Spleen (tissue), 11 donors: ENCODE measurements around the gene TMEM92. TPM values are rescaled to one million over a fixed set of nuclear protein-coding genes. Genes with fewer than 3 reads are reported as not detected.

ENCODE experiments used
- DNase-seq: peaks from one replicate; pipeline ENCODE4 v3.0.0-alpha.2; 2020
- H3K27ac ChIP-seq, 8 donors: fragments of 200-600 bp; sonication (generic) in 7 of 8; 1 replicate in 4 of 8; 2 replicates in 4 of 8; pipeline versions ENCODE4 v1.5.0 to v1.8.0; 2016 to 2021; ENCODE audit warnings: inconsistent platforms in 4 of 8, mild to moderate bottlenecking in 4 of 8, moderate library complexity in 1 of 8
- H3K27me3 ChIP-seq, 7 donors: fragments of 200-600 bp; sonication (generic) in 6 of 7; replicated peaks in 1 of 7; 1 replicate in 4 of 7; 2 replicates in 3 of 7; pipeline versions ENCODE4 v1.5.0 to v1.8.0; 2016 to 2021; ENCODE audit warnings: inconsistent platforms in 3 of 7, mild to moderate bottlenecking in 1 of 7
- H3K36me3 ChIP-seq, 6 donors: fragments of 200-600 bp; sonication (generic) in 5 of 6; 1 replicate in 4 of 6; 2 replicates in 2 of 6; pipeline versions ENCODE4 v1.5.0 to v1.8.0; 2016 to 2021; ENCODE audit warnings: inconsistent platforms in 2 of 6
- H3K4me1 ChIP-seq, 6 donors: fragments of 200-600 bp; sonication (generic) in 5 of 6; 1 replicate in 3 of 6; 2 replicates in 3 of 6; pipeline versions ENCODE4 v1.5.0 to v1.8.0; 2016 to 2021; ENCODE audit warnings: inconsistent platforms in 3 of 6
- H3K4me3 ChIP-seq, 8 donors: fragments of 200-600 bp; sonication (generic) in 7 of 8; 1 replicate in 4 of 8; 2 replicates in 4 of 8; pipeline versions ENCODE4 v1.5.0 to v1.8.0; 2016 to 2021; ENCODE audit warnings: inconsistent platforms in 4 of 8, mild to moderate bottlenecking in 4 of 8, moderate library complexity in 2 of 8
- H3K9me3 ChIP-seq, 8 donors: fragments of 200-600 bp; sonication (generic) in 7 of 8; 1 replicate in 4 of 8; 2 replicates in 4 of 8; pipeline versions ENCODE4 v1.5.0 to v1.8.0; 2016 to 2021; ENCODE audit warnings: inconsistent platforms in 4 of 8
- POLR2A ChIP-seq, 3 donors: fragments of 450-650 bp; IDR thresholded peaks; one replicate each; pipeline ENCODE4 v1.5.1; 2017; ENCODE audit warnings: antibody characterized with exemption in 3 of 3, mild to moderate bottlenecking in 1 of 3
- POLR2AphosphoS5 ChIP-seq, 3 donors: sonication (generic); formaldehyde crosslinking; IDR thresholded peaks; one replicate each; pipeline ENCODE4 v1.5.1; 2017; ENCODE audit warnings: antibody characterized with exemption in 3 of 3
- WGBS, 5 donors: extraction: QIAGEN DNeasy Blood & Tissue Kit in 3 of 5; methylation state at CpG; one replicate each; pipeline versions ENCODE4 v1.1.5 to v1.1.7; 2013 to 2018; 5-methylcytosine and 5-hydroxymethylcytosine counted together
- intact Hi-C: fragments of 100-400 bp; cut with DNase I; formaldehyde crosslinking; loops from one replicate; pipeline ENCODE4 v1.15.0; 2023; ENCODE audit warnings: low total_unique reads
- polyA plus RNA-seq, 3 donors: library from polyadenylated mRNA; stranded (reverse); fragments of 200-250 nt; gene quantifications; one replicate each; pipeline ENCODE4 v1.2.1, GENCODE V29; 2013
- total RNA-seq, 7 donors: library from RNA; depleted of rRNA in 3 of 7; stranded (reverse); fragments of >200 nt in 3 of 7; fragmentation: NEBNext Ultra II Directional in 4 of 7; extraction: Animal tissue kit (Norgen Biotek cat#: 25700) in 4 of 7; gene quantifications; one replicate each; pipeline versions ENCODE4 v1.1.0 to v1.2.1, GENCODE V29; 2016 to 2021
- TF ChIP-seq, protein P1 (sequence below), 11 experiments: fragments of 200-600 bp in 7 of 11; fragments of 450-650 bp in 4 of 11; sonication (generic) in 4 of 11; IDR thresholded peaks in 8 of 11; conservative IDR thresholded peaks in 3 of 11; 1 replicate in 7 of 11; 2 replicates in 4 of 11; pipeline versions ENCODE4 v1.4.0 to v1.8.0; 2016 to 2021; ENCODE audit warnings: antibody characterized with exemption in 11 of 11, inconsistent platforms in 4 of 11, mild to moderate bottlenecking in 1 of 11
- donor health status: healthy with polysubstance abuse.
- donor health status: DM: no; HTN: no; CAD: no; lungs with moderate emphysema.
- donor health status: DM: no; HTN: no; CAD: no.
- donor health status: Bipolar disorder and iron deficiency.
- donor health status: healthy.
- donor health status: DM: no; HTN: no; CAD: no.
- donor health status: DM: yes; HTN: yes; CAD: no.

The TMEM92 gene
- total and polyA plus RNA-seq, 10 donors: 0.06 to 0.49 (median 0.44) TPM; not detected in 7

- Histone ChIP-seq H3K27me3 (peaks cover 0 to 33% (median 0%) of the 10 kb centered on the region in 7 donors), H3K4me3 (peak overlapping the region in 1 of 8 donors; percentile 7), H3K4me1 (peaks cover 0 to 56% (median 3%) of the 10 kb centered on the region in 6 donors), H3K9me3 (no peaks in the 10 kb centered on the region), H3K36me3 (no peaks in the 10 kb centered on the region), H3K27ac (peak overlapping the region in 4 of 8 donors; percentile 72 to 91 (median 88))
- intact Hi-C loops: no loop called here
- 87 to 94% (median 88%) methylated on average over 3 of the region's 3 CpGs for WGBS, 5 donors
- TF ChIP-seq POLR2A (IDR thresholded peaks at IDR 0.05) (no peak), POLR2AphosphoS5 (IDR thresholded peaks at IDR 0.05) (no peak)
- TF ChIP-seq, protein P1, sequence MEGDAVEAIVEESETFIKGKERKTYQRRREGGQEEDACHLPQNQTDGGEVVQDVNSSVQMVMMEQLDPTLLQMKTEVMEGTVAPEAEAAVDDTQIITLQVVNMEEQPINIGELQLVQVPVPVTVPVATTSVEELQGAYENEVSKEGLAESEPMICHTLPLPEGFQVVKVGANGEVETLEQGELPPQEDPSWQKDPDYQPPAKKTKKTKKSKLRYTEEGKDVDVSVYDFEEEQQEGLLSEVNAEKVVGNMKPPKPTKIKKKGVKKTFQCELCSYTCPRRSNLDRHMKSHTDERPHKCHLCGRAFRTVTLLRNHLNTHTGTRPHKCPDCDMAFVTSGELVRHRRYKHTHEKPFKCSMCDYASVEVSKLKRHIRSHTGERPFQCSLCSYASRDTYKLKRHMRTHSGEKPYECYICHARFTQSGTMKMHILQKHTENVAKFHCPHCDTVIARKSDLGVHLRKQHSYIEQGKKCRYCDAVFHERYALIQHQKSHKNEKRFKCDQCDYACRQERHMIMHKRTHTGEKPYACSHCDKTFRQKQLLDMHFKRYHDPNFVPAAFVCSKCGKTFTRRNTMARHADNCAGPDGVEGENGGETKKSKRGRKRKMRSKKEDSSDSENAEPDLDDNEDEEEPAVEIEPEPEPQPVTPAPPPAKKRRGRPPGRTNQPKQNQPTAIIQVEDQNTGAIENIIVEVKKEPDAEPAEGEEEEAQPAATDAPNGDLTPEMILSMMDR (IDR thresholded peaks at IDR 0.05 in 8 of 11, conservative IDR thresholded peaks at IDR 0.05 in 3 of 11): no peak
- no peak for DNase-seq
These were observed 15.0 kb downstream of the TMEM92 start for GRCh38 chr17:50289278-50289677.

DNA sequence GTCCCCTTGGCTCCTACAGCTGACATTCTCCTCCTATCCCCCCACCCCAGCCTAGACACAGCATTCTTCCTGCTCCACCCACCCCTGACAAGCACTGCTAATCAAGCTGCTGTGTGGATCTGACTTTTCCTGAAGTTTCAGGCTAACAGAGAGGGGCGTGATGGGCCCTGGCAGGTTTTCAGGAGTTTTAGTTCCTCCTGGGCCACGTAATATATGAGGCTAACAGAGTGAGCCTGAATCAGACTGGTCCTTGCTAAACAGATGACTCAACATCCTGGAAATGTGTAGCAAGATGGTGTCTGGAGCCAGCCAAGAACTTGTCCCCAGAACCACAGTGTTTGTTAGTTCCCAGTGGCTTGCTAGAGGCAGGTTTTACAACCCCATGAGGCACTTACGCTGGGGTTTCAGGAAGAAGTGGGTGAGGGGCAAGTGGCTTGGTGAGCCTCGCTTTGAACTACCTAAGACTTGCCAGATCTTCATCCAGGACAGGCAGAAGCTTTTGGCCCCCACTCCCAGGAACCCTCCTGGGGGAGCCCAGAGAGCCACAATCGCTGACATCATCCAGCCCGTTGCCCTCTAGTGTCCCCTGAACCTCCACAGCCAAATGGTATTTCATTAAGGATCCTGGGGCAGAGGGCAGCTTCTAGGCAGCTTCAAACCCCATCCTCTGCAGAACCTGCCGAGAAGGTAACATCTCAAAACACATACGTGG, 15.9 kb downstream of the TMEM92 start:
- DNase-seq: no peak
- Histone ChIP-seq H3K27ac (peak overlapping the region in 7 of 8 donors; percentile 52 to 91 (median 81)), H3K9me3 (no peaks in the 10 kb centered on the region), H3K27me3 (peaks cover 0 to 33% (median 0%) of the 10 kb centered on the region in 7 donors), H3K36me3 (no peaks in the 10 kb centered on the region), H3K4me3 (peak overlapping the region in 1 of 8 donors; percentile 7), H3K4me1 (peaks cover 0 to 54% (median 3%) of the 10 kb centered on the region in 6 donors)
- WGBS, 5 donors: 37 to 61% (median 40%) methylated on average over 6 to 8 of the region's 8 CpGs
- TF ChIP-seq, protein P1 (IDR thresholded peaks at IDR 0.05 in 8 of 11, conservative IDR thresholded peaks at IDR 0.05 in 3 of 11): no peak
- TF ChIP-seq POLR2AphosphoS5 (IDR thresholded peaks at IDR 0.05): peak in 1 of 3 donors; percentile 76
- intact Hi-C loops: loop anchor here (10.0 kb wide), 1 partner anchor 175 kb away; no protein-coding TSS in a partner anchor

- Histone ChIP-seq H3K36me3 (no peaks in the 10 kb centered on the region), H3K27ac (peak overlapping the region in 5 of 8 donors; percentile 72 to 91 (median 86)), H3K27me3 (peaks cover 0 to 33% (median 0%) of the 10 kb centered on the region in 7 donors), H3K4me3 (peak overlapping the region in 1 of 8 donors; percentile 7), H3K9me3 (no peaks in the 10 kb centered on the region), H3K4me1 (peaks cover 0 to 50% (median 3%) of the 10 kb centered on the region in 6 donors)
- intact Hi-C loops: loop anchor here (10.0 kb wide), 1 partner anchor 176 kb away; no protein-coding TSS in a partner anchor
- TF ChIP-seq POLR2AphosphoS5 (IDR thresholded peaks at IDR 0.05): no peak
- no peak for TF ChIP-seq POLR2A (IDR thresholded peaks at IDR 0.05)
- TF ChIP-seq, protein P1 (IDR thresholded peaks at IDR 0.05 in 8 of 11, conservative IDR thresholded peaks at IDR 0.05 in 3 of 11): no peak
- WGBS, 5 donors: 48 to 90% (median 68%) methylated on average over 1 of the region's 1 CpG
- DNase-seq: no peak
These were observed 16.7 kb downstream of the TMEM92 start for GRCh38 chr17:50290933-50291332.

DNA sequence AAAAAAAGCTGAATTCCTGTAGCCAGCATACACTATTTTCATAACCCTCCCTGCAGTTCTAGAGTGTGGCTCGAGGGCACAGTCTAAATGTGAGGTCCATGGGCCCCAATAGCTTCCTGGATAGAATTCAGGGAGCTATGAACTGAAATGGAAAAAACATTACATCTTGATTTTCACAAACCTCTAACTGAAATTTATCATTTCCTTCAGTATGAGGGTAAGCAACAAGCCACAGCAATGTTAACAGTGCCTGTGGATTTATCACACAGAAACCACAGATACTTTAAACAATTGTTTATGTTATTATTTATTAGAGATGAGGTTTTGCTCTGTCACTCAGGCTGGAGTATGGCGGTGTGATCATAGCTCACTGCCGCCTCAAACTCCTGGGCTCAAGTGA, 18.2 kb downstream of the TMEM92 start:
- H3K27ac ChIP-seq: no peak overlapping the region
- H3K4me3 ChIP-seq: no peak overlapping the region
- no peaks in the 10 kb centered on the region for H3K9me3 ChIP-seq
- peaks cover 0 to 38% (median 3%) of the 10 kb centered on the region in 6 donors for H3K4me1 ChIP-seq
- peaks cover 0 to 27% (median 0%) of the 10 kb centered on the region in 7 donors for H3K27me3 ChIP-seq
- H3K36me3 ChIP-seq: no peaks in the 10 kb centered on the region
- no peak for DNase-seq
- WGBS, 5 donors: 67 to 76% (median 71%) methylated on average over 3 of the region's 3 CpGs
- TF ChIP-seq, protein P1 (IDR thresholded peaks at IDR 0.05 in 8 of 11, conservative IDR thresholded peaks at IDR 0.05 in 3 of 11): no peak
- TF ChIP-seq POLR2AphosphoS5 (IDR thresholded peaks at IDR 0.05) (no peak), POLR2A (IDR thresholded peaks at IDR 0.05) (no peak)
- intact Hi-C loops: loop anchor here (10.0 kb wide), 1 partner anchor 178 kb away; no protein-coding TSS in a partner anchor
